CD4-positive, alpha-beta T cell treated with Interleukin-15 for 1 hour (primary cell): ENCODE data around the gene INPP5E.

ENCODE experiments used
- DNase-seq: peaks from one replicate; pipeline ENCODE4 v3.0.0-alpha.2; 2020

The INPP5E gene

GRCh38 chr9:136445799-136446198 is 6.2 kb upstream of the INPP5E start:
- DNase-seq: no peak

- DNase-seq: no peak
These were observed 4.5 kb upstream of the INPP5E start for GRCh38 chr9:136444102-136444501.

- no peak for DNase-seq
These were observed 4.0 kb upstream of the INPP5E start for GRCh38 chr9:136443687-136444086.

GRCh38 chr9:136443087-136443486 is 3.4 kb upstream of the INPP5E start:
- DNase-seq: no peak

- DNase-seq: no peak
These were observed 2.6 kb upstream of the INPP5E start for GRCh38 chr9:136442265-136442664.

GRCh38 chr9:136441681-136442245 is 2.1 kb upstream of the INPP5E start:
- DNase-seq: no peak

GRCh38 chr9:136441191-136441680 is 1.6 kb upstream of the INPP5E start:
- no peak for DNase-seq

GRCh38 chr9:136438548-136439480 is 831 bp downstream of the INPP5E start:
- peak; percentile 50 for DNase-seq

- DNase-seq: no peak
These were observed 1.7 kb downstream of the INPP5E start for GRCh38 chr9:136437839-136438547.

GRCh38 chr9:136437430-136437829 is 2.2 kb downstream of the INPP5E start:
- DNase-seq: no peak

GRCh38 chr9:136436055-136436634 is 3.5 kb downstream of the INPP5E start:
- DNase-seq: no peak

- DNase-seq: no peak
These were observed 5.0 kb downstream of the INPP5E start for GRCh38 chr9:136434580-136435169.

- DNase-seq: no peak
These were observed 5.6 kb downstream of the INPP5E start for GRCh38 chr9:136433849-136434579.

GRCh38 chr9:136433043-136433715 is 6.5 kb downstream of the INPP5E start:
- DNase-seq: no peak

GRCh38 chr9:136432591-136432990 is 7.1 kb downstream of the INPP5E start:
- no peak for DNase-seq

- no peak for DNase-seq
These were observed 7.8 kb downstream of the INPP5E start for GRCh38 chr9:136431782-136432350.

- no peak for DNase-seq
These were observed 8.9 kb downstream of the INPP5E start for GRCh38 chr9:136430588-136431234.

GRCh38 chr9:136429683-136430491 is 9.8 kb downstream of the INPP5E start:
- no peak for DNase-seq

GRCh38 chr9:136429075-136429628 is 10.5 kb downstream of the INPP5E start:
- DNase-seq: no peak
